ENCODE results near the gene TRAPPC12.
"Not testable (repeated sequence)": the region's sequence is repeated elsewhere in the genome, so short reads cannot be mapped to it uniquely, and the experiment has no call there.

TRAPPC12 gene

DNA sequence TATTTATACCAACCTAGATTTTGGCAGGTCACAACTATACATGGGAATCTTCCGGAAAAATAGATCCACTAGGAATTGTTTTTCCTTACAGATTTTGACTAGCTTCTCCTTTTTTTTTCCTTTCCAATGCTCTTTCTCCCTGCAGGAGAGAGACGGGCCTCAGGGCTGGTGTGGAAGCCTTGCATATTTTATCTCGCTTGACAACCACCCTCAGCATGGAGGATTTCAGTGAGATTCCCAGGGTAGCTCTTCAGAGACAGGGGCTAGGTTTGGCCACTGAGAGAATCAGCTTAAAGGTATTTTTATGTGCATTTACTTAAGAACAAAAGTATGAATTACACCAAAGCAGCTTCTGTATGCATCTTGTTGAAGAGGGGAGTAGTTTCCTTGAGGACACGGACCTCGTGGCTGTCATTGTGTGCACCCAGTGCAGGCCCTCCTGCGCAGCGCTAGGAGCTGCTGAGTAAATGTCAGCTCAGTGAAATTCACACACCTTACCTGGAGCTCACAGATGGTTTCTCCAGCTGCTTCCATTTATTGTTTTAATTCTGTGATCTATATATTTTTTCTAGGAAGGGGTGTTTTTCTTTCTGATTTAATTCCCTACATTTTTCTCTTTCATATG lies 54.4 kb downstream of the TRAPPC12 start:
- DNase-seq = no peak

DNA sequence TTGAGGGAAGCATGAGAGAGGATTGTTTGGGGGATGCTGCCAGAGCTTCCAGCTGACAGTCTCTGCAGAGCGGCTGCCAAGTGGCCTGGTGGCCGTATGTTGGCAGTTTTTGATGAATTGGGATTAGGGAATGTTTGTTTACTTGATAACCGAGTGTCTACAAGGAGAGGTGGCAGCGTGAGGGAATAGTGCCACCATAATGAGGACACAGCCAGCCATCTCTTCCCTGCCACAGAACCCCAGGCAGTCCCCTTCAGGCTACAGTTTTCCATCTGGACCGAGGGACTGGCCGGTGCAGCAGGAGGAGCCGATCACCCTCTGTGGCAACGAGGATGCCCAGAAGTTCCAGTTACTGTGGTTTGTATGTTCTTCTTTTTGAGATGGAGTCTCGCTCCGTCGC lies 55.2 kb downstream of the TRAPPC12 start:
- DNase-seq = no peak

DNA sequence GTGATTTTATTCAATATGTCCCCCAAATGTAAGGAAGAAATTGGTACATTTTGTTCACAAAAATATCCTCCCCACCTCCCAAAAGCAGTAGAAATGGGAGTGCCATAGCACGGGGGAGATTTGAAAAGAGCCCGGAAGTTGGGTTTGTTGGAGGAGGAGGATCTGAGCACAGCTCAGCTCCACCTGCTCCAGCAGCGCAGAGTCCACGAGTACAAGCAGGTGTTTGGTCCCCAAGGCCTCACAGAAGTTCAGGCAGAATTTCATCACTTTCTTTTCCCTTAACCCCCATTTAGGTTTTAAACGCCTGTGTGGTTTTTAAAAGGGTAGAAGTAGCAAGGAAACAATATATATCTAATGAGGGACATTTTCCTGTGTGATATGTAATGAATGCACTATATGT lies 56.0 kb downstream of the TRAPPC12 start:
- no peak for DNase-seq

DNA sequence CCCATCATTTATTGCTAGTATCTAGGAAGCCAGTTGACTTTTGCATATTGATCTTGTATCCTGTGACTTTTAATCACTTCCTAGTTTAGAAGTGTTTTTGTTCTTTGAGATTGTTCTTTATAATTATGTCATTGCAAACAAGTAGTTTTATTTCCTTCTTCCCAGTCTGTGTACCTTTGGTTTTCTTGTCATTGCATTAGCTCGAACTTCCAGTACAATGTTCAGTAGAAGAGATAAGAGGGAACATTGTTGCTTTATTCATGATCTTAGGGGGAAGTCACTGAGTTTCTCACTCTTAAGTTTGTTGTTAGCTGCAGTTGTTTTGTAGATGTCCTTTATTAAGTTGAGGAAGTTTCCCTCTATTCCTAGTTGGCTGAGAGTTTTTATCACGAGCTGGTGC lies 61.0 kb downstream of the TRAPPC12 start:
- DNase-seq = no peak

DNA sequence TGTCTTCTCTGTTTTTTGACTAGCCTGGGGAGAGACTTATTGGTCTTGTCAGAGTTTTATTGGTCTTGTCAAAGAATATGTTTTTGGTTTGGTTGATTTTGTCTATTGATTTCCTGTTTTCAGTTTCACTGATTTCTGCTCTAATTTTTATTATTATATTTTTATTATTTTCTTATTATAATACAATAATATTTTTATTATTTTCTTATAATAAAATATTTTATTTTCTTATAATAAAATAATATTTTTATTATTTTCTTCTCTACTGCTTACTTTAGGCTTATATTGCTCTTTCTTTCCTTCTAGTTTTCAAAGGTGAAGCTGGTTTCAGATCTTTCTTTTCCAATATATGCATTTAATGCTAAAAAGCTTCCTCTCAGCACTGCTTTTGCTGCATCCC lies 62.0 kb downstream of the TRAPPC12 start:
- DNase-seq = no peak

DNA sequence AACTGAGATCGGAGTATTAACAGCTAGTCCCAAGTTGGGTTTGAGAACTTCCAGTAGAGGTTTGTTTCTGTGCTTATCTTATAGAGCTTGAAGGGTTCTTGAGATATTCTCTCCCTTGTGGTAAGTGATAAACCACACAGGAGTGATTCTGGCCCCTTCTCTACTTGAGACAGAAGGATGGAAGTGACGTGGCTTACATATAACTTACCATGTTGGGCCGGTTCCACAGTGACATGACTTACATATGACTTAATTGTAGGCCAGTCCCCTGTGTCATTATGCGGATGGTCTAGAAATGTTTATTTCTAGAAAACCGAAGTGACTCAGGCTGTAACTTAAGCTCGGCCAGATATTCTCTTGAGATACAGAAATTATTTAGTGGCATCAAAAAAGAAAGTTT lies 62.7 kb downstream of the TRAPPC12 start:
- DNase-seq = no peak

DNA sequence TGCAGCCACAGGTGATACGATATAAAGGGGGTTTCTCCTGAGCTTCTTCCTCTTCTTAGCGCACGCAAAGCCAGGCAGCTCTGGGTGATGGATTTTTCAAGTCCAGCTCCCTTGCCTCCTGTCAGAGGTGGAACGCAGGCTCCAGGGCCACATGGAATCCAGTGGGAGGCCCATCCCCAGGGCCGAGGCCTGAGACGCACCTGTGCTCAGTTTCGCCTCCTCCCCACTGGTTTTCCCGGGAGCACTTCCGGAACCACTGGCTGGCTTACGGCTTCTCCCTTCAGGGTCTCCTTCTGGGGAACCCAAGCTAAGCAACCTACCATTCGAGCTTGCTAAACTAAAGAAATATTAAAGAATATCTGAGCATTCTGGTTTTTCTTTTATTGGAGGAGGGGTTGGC lies 63.6 kb downstream of the TRAPPC12 start:
- no peak for DNase-seq

DNA sequence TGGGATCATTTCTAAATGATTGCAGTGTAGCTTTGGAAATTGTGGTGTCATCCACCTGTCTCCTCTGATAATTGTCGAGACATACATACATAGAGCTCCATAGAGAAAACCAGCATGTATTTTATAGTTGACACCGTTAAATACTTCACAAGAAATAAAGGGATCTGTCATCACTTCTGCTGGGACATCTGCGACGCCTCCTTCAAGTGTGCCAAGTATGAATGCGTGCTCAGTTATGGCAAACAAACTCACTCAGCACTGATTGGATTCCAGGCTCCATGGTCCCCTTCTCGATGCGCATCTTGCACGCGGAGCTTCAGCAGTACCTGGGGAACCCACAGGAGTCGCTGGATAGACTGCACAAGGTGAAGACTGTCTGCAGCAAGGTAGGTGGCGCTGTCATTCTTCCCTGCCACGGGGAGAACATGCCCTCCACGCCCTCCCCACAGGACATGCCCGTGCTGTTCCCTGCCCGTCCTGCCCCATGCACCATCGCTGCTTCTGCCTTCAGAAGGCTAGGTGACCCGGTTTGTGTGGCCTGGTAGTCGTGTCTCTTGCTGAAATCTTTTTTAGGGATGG lies 64.1 kb downstream of the TRAPPC12 start:
- DNase-seq = no peak

DNA sequence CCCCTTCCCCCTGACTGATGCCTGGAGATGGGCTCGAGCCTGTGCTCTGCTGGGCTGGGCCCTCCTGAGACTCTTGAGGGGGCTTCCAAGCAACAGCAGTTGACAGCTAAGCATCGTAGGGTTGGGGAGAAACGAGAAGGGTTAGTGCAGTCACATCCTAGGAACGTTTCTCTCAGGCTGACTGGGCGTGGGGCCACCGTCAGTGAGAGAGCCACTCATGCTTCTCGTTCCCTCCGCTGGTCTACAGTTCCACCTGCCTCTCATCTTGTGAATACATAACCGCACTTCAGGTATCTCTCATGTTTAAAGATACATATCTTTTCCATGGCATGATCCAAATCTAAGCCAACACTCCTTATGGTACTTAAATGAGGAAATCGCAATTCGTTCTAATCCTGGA lies 66.4 kb downstream of the TRAPPC12 start:
- DNase-seq = no peak

DNA sequence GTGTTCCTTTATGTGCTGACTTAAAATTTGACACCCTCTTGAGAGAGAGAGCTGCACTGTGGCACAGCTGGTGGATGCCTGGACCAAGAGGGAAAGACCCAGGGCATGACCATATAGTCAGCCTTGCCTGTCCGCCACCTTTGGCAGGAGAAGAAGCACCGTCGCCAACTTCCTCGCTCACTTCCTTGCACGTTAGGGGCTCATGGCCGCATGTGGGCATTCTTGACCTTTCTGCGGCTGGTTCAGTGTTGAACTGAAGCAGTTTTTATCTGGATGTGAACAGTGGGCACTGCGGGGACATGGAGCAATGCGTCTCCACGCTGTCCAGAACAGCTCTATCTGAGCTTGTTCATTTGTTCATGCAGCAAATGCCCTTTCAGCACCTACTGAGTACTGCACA lies 66.9 kb downstream of the TRAPPC12 start:
- no peak for DNase-seq

DNA sequence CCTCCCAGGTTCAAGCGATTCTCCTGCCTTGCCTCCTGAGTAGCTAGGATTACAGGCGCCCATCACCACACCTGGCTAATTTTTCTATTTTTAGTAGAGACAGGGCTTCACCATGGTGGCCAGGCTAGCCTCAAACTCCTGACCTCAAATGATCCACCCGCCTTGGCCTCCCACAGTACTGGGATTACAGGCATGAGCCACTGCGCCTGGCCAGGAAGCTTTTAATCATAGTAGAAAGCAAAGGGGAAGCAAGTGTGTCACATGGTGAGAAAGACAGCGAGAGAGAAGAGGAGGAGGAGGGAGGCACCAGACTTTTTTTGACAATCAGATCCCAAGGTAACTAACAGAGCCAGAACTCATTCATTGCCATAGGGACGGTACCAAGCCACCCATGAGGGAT lies 67.7 kb downstream of the TRAPPC12 start:
- DNase-seq = not testable (repeated sequence)

DNA sequence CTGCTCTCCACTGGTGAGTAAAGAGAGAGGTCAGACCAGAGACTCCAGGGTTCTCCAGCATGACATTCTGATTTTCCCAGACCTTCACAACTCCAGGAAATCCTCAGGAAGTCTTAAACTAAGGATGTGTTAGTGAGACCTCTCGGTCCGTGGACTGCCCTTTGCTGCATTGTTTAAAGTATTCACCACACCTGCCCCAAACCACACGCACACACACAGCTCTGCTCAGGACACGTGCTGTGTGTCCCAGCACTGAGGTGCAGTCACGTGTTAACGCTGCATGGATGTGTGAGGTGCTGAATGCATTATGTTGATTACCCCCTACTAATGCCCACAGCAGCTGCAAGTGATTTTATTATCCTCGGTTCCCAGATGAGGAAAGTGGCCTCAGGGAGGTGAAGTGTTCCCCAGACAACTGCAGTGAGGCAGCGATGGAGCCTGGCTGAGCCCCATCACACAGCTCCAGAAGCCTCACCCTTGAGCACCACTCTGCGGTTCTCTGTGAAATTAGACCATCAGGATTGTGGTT lies 68.4 kb downstream of the TRAPPC12 start:
- DNase-seq = no peak

DNA sequence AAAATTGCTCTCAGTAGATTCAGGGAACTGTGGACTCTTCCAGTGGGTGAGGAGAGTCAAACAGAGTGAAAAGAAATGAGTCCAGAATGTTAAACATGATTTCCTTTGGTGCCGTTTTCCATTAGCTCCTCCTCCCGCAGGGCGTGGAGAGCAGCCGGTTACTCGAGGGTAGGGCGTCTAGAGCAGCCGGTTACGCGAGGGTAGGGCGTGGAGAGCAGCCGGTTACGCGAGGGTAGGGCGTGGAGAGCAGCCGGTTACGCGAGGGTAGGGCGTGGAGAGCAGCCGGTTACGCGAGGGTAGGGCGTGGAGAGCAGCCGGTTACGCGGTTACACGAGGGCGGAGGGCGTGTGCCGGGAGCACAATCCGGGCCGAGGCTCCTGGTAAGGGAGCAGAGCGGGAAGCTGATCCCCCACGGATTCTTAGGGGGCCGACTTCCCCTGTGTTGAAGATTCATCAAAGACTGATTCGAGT lies 69.0 kb downstream of the TRAPPC12 start:
- DNase-seq = not testable (repeated sequence)

DNA sequence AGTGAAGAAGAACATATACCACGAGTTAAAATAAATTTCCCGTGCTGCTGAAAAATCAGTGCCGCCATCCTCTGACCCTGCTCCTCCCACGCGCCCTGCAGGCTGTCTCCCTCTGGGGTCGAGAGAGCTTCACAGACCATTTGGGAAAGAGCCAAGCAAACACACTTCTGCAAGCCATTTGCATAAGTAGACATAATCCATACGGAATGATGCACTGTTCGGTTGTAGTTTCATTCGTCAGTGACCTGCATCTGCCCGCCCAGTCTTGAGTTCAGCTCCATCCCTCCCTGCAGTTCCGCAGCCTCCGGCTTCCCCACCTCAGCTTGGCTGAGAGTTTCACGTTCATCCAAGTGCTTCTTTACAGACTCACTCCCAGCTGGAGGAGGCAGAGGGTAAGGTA lies 69.6 kb downstream of the TRAPPC12 start:
- DNase-seq = no peak

DNA sequence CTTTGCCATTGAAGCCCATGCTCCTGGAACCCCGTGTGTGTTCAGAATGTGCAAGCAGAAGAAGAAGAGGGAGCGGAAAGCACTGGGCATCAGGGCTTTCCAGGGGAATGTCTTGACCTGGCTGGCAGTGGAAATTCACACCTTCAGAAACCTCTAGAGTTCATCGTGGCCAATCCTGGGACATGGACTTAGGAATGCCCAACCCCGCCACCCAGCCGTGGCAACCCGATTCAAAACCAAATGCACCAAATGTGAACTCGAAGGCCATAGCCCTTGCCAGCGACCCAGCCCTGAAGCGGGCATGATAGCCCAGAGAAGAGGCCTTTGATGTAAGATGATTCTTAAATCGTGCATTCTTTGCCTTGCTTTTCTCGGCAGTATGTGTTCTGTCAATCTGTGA lies 70.4 kb downstream of the TRAPPC12 start:
- no peak for DNase-seq

DNA sequence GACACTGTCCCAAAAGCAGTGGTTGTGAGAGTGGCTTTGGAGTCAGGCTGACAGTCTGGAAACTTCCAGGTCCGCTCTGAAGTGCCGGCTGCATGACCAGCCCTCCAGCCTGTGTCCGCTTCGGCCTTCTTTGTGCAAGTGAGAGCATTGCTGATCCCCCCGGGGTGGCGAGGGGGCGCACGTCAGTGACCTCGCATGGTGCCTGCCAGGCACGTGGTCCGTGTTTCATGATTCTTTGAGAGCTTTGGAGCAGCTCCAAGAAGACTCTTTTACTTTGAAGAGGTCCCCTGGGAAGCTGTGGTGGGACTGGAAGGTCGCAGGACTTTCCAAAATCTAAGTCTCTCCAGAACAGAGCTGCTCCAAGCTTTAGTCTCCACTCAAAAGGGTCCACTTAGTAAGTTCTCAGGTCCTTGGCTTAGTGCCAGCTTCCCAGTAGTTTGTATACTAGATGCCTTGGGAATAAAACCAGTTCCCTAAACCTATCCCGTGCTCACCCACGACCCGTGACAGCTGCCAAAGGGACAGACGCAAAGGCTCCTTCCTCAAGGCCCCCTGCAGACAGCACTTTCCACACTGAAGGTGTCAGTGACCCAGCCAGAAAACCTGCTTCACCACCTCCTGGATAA lies 71.0 kb downstream of the TRAPPC12 start:
- DNase-seq = no peak

DNA sequence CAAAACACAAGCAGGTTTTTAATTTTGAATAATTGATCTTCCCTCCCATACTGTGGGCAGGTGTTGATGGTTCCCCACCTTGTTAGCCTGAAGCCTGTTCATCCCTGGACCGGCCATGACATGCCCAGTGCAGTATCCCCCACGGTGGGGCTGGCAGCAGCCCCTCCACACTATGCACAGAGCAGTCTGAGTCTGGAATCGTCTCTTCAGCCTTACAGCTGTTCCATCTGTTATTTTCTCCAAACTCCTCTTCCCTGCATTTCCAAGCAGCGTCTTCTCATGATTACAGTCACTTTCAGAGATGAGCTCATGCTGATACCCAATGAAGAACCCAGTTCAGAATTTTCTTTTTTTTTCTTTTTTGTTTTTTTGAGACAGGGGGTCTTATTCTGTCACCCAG lies 71.7 kb downstream of the TRAPPC12 start:
- DNase-seq = no peak

DNA sequence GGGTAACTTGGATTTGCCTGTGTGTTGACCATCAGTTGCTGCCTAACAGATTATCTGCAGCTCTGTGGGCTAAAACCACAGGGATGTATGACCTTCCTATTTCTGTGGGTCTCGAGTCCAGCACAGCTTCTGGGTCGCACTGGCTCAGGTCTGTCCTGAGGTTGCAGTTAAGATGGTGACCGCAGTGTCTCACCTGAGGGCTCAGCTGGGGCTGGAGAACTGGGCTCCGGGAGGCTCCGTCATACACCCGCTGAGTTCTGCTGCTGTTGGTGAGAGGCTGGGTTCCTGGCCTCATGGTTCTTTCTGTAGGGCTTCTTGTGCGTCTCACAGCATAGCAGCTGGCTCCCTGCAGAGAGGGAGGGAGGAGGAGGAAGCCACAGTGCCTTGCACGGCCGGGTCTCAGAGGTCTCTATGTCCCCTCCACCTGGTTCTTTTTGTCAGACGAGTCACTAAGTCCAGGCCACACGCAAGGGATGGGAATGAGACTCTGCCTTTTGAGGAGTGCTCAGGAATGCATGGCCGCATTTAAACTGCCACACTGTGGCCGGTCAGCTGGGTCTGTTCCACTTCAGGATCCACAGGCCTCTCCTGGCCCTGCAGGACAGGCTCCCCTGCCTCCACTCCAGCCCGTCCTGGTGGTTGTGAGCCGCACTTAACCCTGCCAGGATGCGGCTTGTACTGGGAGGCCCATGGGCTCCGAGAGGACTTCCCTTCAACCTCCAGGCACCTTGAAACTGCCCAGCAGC lies 72.6 kb downstream of the TRAPPC12 start:
- DNase-seq = no peak

DNA sequence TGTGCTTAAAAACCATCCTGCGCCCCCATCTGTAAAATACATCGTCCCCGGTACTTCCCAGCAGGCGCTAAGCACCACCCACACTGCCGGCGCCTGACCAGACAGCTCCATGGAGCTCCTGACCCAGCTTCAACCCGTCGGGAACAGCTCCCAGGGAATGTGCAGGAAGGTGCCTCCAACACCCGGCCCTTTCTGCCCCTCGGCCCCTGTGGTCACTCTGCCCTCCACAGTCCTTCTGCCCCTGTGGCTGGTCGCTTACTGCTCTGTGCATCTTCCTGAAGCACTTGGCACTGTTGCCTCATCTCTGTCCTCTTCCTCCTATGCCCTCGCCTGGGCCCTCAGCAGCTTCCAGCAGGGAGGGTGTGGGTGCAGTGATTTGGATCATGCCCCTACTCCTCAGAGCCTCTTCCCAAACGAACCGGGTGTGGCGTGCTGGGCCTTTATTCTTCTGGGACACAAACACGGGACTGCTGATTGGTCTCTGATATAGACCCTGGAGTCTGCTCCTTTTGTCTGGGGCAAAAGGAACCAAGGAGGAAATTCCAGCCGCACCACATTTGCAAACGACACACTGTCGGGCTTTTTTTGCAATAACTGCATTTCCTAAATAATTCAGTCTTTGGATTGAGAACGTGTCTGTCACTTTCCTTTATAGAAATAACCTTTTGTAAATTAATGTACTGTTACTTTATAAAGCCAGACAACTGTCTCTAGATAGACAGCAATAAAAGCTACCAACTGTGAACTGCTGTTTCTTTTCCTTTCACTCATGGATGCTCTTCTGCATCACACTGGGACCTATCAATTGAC lies 73.9 kb downstream of the TRAPPC12 start:
- DNase-seq = no peak

DNA sequence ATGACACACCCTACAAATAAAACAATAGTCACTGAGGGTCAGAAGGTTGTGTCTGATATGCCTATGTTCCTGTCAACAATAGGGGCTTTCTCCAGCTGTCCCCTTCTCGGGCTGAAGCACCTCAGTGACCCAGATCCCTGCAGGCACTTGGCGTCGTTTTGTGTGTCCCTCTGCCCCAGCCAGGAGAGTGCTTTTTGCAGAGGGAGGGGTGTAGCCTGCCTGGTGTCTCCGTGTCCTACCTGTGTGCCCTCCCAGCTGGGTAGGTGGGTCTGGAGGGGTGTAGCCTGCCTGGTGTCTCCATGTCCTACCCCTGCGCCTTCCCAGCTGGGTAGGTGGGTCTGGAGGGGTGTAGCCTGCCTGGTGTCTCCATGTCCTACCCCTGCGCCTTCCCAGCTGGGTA lies 74.5 kb downstream of the TRAPPC12 start:
- DNase-seq = not testable (repeated sequence)

DNA sequence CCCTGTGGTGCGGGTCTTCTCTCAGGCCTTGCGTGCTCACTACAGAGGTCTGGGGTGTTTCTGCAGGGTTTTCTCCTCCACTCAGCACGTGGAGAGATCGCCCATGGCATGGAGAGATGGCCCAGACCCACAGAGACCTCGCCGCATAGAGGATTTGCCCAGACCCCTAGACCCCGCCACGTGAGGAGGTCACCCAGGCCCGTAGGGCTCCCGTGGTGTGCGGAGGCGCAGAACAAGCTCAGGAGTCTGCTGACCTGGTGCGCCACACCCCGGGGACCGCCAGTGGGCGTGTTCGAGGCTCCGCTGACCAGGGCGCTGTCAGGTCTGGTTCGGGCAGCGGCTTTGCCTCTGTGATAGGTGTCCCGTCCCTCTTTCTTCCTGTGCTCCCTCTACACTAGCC lies 75.3 kb downstream of the TRAPPC12 start:
- DNase-seq = no peak

DNA sequence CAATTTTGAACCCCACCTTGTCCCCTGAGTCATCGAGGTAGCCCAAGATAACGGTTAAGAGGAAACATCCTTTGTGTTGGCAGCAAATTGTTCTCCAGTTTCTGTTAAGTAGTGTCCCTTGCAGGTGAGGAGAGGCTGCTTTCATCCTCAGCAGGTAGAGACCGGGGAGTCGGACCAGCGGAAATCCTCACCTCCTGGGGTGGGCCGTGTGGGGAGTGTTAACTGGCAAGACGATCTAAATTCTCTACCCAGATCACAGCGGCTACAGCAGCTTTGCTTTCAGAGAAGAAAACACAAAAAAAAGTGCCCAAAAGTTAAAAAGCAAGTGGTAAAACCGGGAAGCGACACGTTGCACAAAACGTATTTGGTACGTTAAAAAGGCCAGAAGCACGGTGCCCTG lies 76.6 kb downstream of the TRAPPC12 start:
- no peak for DNase-seq

All from stimulated activated CD8-positive, alpha-beta memory T cell treated with anti-CD3 and anti-CD28 coated beads, Interleukin-4, amount 100 ng/mL, for 48 hours (primary cell).